Endothelial cell of umbilical vein (primary cell): Measurements from ENCODE around the gene MAP4K4.

Experiments used
- EZH2 ChIP-seq: IDR thresholded peaks from 2 replicates; pipeline ENCODE4 v1.6.1; 2012; ENCODE audit warnings: borderline replicate concordance, low read depth, mild to moderate bottlenecking, moderate library complexity, low read length, inconsistent platforms; ENCODE audit not compliant: severe bottlenecking
- GATA2 ChIP-seq: IDR thresholded peaks from 2 replicates; pipeline ENCODE4 v1.7.0; 2011; ENCODE audit warnings: low read depth, mild to moderate bottlenecking, moderate library complexity, mixed read lengths, low read length; ENCODE audit not compliant: insufficient read length, insufficient read depth
- POLR2A ChIP-seq: IDR thresholded peaks from 2 replicates; pipeline ENCODE4 v1.6.1; 2012; ENCODE audit warnings: low read depth, mild to moderate bottlenecking, control low read depth, low read length
- POLR2AphosphoS5 ChIP-seq: IDR thresholded peaks from 2 replicates; pipeline ENCODE4 v1.6.1; 2012; ENCODE audit warnings: low read depth, mild to moderate bottlenecking, control low read depth, low read length, moderate library complexity; ENCODE audit not compliant: insufficient read depth
- TF ChIP-seq, protein P1 (sequence below): IDR thresholded peaks from 2 replicates; pipeline ENCODE4 v1.6.1; 2011; ENCODE audit not compliant: insufficient read depth, insufficient read length
- TF ChIP-seq, protein P2 (sequence below), 2 donors: IDR thresholded peaks; 1 replicate in 1 of 2; 2 replicates in 1 of 2; pipeline ENCODE4 v1.5.1; 2011; ENCODE audit warnings: low read length in 2 of 2, mild to moderate bottlenecking in 2 of 2, moderate library complexity in 2 of 2, control low read depth in 1 of 2, inconsistent platforms in 1 of 2, low read depth in 1 of 2; ENCODE audit not compliant: insufficient read depth in 1 of 2; ENCODE audit errors: extremely low read depth in 1 of 2

GRCh38 chr2:101766337-101766736, 68.8 kb downstream of the MAP4K4 start:
- TF ChIP-seq, protein P1, sequence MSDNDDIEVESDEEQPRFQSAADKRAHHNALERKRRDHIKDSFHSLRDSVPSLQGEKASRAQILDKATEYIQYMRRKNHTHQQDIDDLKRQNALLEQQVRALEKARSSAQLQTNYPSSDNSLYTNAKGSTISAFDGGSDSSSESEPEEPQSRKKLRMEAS: no peak
- no peak for TF ChIP-seq POLR2A
- TF ChIP-seq, protein P2, sequence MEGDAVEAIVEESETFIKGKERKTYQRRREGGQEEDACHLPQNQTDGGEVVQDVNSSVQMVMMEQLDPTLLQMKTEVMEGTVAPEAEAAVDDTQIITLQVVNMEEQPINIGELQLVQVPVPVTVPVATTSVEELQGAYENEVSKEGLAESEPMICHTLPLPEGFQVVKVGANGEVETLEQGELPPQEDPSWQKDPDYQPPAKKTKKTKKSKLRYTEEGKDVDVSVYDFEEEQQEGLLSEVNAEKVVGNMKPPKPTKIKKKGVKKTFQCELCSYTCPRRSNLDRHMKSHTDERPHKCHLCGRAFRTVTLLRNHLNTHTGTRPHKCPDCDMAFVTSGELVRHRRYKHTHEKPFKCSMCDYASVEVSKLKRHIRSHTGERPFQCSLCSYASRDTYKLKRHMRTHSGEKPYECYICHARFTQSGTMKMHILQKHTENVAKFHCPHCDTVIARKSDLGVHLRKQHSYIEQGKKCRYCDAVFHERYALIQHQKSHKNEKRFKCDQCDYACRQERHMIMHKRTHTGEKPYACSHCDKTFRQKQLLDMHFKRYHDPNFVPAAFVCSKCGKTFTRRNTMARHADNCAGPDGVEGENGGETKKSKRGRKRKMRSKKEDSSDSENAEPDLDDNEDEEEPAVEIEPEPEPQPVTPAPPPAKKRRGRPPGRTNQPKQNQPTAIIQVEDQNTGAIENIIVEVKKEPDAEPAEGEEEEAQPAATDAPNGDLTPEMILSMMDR (IDR thresholded peaks at IDR 0.05; ENCODE audit: extremely low read depth in 1 of 2, insufficient read depth in 1 of 2, low read depth in 1 of 2, low read length in 2 of 2): no peak
- TF ChIP-seq POLR2AphosphoS5: no peak
- TF ChIP-seq GATA2: no peak
- no peak for TF ChIP-seq EZH2
